HG03442 (cell line): ENCODE results near the gene ACIN1.

Experiments used
- ATAC-seq: cut with Tn5 transposase; IDR thresholded peaks from one replicate; pipeline ENCODE4 v1.9.1; 2021; ENCODE audit warnings: mild to moderate bottlenecking, moderate library complexity; ENCODE audit not compliant: unreplicated experiment

The ACIN1 gene

DNA sequence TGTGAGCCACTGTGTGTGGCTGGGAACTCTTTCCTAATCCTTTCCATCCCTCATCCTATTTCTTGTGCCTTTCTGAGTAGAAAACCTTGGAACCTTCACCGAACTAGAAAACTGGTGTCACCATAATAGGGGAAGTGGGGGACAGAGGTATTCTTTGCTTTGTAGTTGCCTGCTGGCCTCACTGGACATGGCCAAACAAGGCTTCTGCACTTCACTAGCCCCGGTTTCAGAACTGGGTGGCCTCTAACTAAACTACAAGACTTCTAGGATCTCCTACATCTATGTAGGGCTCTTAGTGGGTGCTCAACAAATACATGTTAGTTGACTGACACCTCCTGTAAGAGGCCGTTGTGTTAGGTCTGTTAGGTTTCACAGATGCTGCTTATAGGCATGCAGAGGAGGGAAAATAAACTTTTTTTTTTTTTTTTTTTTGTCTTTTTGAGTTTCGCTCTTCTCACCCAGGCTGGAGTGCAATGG lies 10.4 kb upstream of the ACIN1 start:
- ATAC-seq = no peak

DNA sequence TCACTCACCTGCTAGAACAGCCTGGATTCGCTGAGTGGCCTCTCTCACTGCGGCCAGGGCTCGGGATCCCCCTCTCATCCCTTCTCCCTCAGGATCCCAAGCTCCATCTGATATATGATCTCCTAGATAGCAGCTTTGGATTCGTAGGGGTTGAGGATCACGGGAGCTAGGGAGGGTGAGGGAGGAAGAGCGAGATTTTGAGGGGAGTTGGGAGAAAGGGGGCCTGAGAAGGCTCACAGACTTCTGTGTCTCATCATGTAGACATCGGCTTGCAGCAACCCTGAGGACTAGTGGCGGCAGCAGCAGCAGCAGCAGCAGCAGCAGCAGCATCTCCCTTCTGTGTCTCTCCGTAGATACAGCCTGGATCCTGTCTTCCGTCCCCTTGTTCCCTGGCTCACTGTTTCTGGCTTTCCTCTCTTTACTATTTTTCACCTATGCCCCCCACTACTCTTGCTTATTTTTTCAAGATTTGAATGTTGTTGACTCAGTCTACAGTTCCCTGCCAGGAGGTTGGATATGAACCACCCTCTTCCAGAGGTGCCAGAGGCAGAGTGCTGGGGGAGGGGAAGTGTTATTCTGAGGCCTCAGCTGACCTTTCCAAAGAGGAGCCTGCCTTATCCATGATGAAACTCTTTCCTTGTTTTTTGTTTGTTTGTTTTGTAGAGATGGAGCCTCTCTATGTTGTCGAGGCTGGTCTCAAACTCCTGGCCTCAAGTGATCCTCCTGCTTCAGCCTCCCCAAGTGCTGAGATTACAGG lies 9.8 kb upstream of the ACIN1 start, which contains the start of gene CIROP:
TSS of gene CIROP (minus strand) at position 399 of the 757 bp plus-strand sequence. CDS start at position 330, 69 bp downstream.
- ATAC-seq = no peak

DNA sequence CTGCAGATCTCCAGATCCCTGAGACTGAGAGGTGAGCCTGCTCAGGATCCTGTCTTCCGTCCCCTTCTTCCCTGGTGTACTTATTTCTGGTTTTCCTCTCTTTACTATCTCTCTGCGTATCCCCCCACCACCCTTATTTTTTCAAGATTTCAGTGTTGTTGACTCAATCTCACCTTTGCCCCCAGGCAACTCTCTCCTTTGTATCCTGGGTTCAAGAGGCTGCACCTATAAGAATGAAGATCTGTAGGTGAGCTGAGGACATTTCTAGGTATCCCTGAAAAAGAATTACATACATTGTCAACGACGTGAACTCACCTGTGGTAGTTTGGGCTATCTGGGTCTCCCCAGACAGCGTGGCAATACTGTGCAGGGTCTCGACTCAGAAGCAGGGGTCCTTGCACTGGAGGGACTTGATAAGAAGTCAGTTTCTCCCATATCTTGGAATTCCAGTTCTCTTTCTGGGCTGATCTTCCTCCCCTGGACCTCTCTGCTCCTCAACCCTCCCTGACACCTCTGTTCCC lies 9.2 kb upstream of the ACIN1 start:
- no peak for ATAC-seq

DNA sequence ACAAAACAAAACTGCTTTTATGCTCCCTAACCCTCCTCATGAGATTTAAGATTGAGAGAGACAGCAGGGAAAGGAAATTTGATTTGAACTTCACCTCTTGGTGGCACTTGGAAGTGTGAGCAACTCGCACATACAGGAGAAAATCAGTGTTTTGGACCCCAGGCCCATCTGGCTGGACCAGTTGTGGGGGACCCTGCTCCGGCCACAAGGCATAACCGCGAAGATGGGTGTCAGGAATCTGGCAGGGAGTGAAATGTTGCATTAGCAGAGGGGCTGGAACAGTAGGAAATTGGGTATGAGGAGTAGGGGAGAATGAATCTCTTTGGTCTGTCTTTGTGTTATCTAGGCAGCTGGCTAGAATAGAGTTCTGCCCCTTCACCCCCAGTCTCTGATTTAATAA lies 8.6 kb upstream of the ACIN1 start:
- ATAC-seq = no peak

DNA sequence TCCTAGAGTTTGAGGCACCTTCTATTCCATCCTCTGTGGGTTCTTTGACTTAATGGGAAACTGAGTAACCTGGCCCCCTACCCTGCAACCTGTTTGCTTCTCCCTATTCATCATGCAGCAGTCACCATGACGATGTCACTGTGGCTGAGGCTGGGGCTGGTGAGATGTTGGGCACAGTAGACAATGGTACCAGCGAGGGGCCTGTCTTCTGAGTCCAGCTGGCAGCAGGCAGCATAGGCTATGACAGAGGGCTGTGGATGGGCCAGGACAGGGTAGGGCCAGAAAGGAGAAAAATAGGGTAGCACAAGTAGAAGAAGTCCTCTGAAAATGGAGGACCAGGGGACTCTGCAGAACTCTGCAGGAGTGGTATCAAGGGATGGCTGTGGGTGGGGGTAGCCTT lies 7.9 kb upstream of the ACIN1 start:
- no peak for ATAC-seq

DNA sequence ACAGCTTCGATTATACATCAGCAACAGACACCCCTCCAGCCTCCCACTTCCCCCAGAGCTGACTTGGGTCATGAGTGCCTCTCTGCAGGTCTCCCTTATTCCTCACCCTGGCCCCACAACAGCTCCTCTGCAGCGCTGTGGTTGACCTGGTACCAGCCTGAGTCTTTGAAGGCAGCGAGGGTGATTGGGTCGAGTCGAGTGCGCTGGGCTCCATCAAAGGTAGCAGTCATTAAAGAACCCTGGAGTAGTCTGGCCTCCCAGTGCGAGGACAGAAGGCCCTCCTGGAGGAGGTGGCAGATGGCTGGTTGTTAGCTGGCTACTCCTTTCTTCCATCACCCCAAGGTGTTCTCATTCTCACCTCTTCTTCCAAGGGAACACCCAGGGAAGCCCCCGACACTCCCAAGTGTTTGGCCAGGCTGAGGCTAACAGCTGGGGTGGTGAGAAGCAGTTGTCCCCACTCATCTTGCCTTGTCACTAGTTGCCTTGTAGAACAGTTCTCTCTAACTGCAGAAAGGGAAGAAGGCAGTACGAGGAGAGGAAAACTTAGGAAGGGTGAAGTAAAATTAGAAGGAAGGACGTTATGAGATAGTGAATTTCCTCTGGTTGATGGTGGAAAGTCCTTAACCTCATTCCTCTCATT lies 7.2 kb upstream of the ACIN1 start:
- no peak for ATAC-seq

DNA sequence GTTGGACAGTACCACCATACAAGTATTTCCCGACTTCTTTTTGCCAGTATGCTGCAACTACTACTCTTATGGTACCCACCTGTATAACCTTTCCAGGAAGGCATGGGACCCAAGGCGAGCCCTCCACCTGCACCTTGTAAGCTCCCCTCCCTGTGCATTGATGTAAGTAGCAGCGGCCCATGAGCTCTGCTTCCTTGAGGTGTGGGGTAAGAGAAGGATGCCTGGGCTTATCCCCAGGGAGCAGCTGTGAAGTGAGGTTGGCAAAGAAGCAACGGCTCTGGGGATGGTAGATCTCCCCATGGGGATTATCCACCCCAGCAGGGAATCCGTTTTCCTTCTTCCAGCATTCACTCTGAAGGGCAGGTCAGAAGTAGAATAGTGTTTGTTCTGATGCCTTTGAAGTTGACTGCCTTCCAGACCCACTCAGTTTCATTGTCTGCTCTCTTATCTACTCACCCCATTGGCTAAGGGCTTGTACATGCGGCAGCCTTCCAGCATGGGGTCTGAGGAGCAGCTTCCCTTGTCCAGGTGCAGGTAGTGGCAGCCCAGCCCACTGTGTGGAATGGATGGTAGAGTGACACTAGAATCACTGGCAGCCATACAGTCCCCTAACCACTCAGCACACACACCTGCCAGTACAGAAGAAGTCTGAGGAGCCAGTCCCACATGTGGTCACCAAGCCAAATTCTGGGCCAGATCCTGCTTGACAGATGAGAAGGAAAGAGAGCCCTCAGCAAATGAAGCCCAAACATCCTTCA lies 6.5 kb upstream of the ACIN1 start:
- no peak for ATAC-seq

DNA sequence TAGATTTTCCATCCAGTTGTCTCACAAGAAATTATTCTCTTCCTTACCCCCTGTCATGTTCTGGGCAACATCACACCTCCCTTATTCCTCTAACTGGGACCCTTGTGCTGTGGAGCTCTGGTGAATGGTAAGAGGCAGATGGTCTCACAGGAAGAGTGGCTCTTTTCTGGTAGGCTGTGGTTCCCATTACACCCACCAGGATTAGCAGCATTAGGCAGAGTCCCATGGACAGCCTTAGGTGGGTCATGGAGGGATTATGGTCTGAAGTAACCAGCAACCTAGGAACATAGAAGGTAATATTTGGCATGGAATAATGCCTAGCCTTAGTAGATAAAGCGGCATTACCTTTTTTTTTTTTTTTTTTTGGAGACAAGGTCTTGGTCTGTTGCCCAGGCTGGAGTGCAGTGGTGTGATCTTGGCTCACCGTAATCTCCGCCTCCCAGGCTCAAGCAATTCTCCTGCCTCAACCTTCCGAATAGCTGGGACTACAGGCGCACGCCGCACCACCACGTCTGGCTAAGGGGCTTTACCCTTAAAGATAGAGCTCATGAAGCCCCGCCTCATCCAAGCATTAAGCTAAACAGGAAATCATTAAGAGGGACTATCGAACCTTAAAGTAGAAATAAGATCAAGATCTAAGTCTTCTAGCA lies 4.4 kb upstream of the ACIN1 start:
- no peak for ATAC-seq

DNA sequence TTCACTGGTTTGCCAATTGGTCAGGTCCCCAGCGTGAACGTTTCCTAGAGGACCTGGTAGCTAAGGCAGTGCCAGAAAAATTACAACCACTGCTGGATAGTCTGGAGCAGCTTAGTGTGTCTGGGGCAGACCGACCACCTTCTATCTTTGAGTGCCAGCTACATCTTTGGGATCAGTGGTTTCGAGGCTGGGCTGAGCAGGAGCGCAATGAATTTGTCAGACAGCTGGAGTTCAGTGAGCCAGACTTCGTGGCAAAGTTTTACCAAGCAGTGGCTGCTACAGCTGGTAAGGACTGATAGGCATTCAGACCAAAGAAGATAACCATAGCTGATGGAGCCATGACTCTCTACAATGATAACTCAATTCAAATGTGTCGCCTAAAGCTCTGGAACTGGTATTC lies 2.9 kb upstream of the ACIN1 start:
- ATAC-seq = no peak

DNA sequence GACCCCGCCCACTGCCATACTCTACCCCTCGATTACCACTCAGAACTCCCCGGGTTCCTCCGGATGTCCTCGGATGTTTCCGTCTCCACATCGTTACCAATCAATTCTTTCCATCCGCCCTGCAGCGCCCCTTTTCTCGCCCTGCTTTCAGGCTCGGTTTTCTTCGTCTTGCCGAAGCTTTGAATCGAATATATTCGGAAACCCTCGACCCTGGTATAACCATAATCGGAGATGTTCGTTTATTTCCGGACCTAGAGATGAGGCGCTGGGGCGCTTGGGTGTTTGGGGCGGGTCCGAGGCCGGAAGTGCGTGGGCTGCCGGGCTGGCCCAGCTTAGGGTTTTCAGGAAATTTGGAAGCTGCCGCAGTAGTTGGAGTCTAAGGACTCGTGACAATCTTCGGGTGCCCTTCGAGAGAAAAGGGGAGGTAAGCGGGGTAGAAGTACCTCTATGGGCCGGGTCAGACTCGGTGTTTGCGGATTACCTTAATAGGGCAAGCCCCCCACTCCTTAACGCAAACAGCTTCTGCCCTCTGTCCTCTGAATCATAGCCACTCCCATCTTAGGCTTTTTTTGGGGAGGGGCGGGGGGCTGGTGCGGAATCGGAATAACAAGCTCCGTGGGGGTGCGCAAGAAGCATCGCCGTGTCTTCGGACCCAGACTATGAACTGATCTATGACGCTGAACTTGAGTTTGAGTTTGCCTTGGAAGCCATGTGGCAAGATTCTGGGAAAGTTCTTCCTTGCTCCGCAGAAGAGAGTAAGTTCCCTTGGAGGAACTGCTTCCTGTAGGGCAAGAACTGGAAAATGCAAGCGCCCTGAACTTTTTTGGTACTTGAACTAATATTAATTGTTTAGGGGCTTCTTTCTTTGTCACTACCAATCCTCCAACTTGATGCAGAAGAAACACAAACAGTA lies 516 bp upstream of the ACIN1 start, which contains the start of gene C14orf119:
TSS of gene C14orf119 (plus strand) at position 310 of the 913 bp plus-strand sequence. CDS start 2,154 bp downstream, outside the sequence.
- peak; percentile 92 for ATAC-seq

DNA sequence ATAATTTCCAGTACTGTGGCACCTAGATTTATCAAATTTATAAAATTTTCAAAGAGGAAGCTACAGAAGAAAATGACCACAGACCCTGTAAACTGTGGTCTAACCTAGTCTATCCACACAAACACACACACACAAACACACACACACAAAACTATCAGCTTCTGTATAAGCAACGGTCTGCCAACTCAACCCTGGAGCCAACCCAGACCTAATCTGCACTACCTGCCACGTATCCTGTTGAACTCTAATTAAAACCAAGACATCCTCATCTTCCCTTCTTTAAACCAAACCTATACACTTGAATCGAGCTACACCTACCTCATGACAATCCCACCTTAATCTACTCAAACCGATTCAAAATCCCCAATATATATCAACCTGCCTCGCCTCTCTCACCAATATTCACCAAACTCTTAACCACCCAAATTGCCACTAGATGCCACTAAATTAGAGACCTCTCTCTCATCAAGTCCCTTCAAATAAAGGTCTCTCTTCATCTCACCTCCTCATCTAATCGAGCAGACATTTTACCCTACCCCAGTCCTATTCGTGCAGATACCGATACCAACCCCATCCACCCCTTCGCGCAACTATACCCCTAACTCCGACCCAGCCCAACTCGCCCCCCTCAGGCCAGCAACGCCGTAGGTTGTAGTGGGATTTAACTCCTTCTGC lies 808 bp downstream of the ACIN1 start:
- ATAC-seq = no peak

DNA sequence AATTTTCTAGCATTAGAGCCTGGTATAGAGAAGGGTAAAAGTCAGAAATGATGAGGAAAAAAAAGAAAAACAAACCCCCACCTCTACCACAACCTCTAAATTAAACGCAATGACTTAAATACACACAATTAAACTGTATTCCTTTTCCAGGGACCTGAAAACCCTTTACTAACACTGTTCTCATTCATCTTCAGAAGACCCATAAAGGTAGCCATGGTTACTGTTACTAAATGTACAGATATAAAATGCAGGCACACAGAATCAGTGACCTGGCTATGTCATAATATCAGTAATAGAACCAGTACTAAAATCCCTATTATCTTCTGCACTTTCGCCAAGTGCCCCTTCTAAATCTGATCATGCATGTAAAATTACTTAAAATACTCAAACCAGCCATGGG lies 1.4 kb downstream of the ACIN1 start:
- no peak for ATAC-seq

DNA sequence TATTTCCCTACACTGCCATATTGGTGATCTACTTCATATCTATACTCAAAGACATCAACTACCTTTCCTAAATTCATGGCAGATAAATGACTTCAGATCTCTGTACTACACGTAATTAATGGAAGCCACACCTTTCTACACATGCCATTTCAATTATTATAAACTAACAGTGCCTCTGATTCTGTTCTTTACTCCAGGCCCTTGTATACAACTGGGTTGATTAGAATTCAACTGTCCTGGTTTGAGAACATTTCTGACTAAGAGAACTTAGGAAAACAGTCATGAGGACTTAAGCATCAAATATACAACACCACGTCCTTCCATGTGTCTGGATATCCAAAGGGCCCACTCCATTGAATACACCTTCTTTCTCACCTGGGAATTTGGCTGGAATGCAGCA lies 1.8 kb downstream of the ACIN1 start:
- ATAC-seq = no peak

DNA sequence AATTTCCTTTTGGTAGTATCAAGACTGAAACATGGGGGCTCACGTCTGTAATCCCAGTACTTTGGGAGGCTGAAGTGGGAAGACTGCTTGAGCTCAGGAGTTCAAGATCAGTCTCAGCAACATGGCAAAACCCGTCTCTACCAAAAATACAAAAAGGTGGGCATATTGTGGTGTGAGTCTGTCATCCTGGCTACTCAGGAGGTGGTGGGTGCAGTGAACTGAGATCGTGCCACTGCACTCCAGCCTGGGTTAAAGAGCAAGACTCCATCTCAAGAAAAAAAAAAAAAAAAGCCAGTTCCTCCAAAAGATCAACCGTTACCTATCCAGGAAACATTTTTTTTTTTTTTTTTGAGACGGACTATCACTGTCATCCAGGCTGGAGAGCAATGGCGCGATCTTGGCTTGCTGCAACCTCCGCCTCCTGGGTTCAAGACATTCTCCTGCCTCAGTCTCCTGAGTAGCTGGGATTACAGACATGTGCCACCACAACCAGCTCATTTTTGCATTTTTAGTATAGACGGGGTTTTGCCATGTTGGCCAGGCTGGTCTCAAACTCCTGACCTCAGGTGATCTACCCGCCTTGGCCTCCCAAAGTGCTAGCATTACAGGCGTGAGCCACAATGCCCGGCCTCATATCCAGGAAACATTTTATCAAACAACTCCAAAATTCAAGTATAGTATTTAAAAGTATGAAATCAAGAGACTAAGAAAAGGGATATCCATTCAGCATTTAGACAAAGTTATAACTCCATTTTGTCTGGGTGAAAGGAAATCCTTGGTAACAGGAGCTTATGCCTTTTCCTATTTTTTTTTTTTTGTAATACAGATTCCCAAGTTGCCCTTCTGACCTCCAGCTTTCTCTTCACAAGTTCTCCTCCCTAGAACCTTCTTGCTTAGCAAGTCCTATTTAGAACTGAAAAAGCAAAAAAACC lies 3.4 kb downstream of the ACIN1 start:
- ATAC-seq = no peak

DNA sequence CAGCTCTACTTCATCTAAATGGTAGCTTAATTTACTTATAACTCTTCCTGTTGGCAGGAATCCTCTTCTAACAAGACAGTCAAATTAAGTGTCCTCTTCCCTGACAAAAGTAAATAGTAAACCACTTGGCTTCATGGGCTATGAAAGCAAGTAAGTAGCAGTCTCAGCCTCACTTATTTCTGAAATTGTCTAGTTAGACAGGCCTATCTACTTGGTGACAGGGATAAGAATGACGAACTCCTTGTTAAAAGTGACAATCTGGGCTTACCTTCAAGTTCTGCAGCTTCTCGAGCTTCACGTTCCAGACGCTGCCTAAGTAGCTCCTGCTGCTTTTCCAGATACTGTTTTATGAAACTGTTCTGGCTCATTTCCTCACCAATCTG lies 4.7 kb downstream of the ACIN1 start:
- ATAC-seq = no peak

DNA sequence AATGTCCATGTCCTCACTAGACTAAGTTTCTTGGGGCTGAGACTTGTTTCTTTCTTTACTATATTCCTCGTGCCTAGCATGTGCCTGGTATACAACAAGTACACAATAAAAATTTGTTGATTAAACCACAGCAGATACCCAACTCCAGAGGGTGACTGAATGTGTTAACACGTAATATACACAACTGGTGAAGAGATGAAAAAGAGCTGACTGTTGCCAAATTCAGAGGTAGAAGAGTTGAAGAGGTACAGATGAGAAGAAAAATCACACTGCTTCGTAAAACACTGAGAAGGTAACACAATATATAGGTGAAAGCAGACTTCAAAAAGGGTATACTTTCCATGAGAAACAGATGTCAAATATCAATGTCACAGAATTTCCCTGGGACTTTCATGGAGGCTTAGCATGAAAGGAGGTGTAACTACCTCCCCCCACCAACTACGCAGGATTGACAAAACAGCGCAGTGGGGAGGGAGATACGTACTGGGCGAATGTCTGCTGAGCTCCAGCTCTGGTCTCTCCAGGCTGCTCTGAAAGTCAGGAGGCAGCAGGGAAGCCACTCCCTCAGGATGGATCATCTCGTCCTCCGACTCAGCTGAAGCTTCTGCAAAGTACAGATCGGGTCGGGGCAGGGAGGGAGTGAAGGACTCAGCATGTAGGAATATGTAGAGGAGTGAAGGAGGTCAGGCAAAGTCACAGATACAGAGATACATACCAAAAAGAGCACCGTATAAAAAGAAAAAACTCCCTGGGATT lies 5.3 kb downstream of the ACIN1 start:
- ATAC-seq = no peak

DNA sequence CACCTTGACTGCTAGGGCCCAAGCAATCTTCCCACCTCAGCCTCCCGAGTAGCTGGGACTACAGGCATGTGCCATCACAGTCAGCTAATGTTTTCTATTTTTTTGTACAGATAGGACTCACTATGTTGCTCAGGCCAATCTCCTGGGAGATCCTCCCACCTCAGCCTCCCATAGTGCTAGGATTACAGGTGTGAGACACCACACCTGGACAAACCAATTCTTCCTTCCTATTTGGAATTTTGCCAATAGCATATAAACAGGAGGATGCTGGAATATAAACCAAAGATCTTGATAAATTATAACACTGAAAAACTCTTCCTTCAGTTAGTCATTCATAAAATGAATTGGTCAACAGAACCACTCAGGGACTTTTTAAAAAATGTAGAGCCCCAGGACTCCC lies 8.4 kb downstream of the ACIN1 start:
- ATAC-seq = no peak
